Left renal cortex interstitium (tissue), 4 donors: Measurements from ENCODE around the gene ALCAM. TPM values are rescaled to one million over a fixed set of nuclear protein-coding genes. Genes with fewer than 3 reads are reported as not detected.

Experiments
- DNase-seq, 4 donors: peaks; one replicate each; pipeline ENCODE4 v3.0.0-alpha.2; 2013; ENCODE audit warnings: low read depth in 4 of 4, low spot score in 2 of 4, missing footprints in 1 of 4
- polyA plus RNA-seq, 4 donors: library from polyadenylated mRNA; unstranded; fragments of 120-200 nt; gene quantifications; one replicate each; pipeline ENCODE4 v1.2.1, GENCODE V29; 2013; ENCODE audit not compliant: insufficient read length in 4 of 4

Gene ALCAM
- polyA plus RNA-seq, 4 donors, result 108 to 158 (median 121) TPM

- no peak for DNase-seq
These were observed 100.0 kb downstream of the ALCAM start for GRCh38 chr3:105466495-105467404.

DNA sequence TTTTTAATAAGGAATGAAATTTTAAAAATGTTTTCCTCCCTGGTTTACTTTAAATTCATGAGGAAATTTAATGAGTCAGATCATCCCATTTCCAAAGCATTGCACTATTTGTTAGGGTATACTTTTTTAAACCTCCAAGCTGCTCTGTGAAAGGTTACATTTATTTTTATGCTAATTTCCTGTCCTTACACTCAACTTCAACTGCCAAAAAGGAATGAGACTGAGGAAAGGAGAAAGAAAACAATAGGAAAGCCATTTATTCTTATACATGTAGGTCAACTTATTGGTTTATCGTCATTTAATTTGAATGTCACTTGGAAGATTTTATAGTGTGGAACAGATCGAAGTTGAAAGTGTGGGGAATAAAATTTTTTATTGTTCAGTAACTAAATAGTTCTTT is 104.1 kb downstream of the ALCAM start:
- no peak for DNase-seq

GRCh38 chr3:105473521-105474223 is 107.0 kb downstream of the ALCAM start:
- no peak for DNase-seq

DNA sequence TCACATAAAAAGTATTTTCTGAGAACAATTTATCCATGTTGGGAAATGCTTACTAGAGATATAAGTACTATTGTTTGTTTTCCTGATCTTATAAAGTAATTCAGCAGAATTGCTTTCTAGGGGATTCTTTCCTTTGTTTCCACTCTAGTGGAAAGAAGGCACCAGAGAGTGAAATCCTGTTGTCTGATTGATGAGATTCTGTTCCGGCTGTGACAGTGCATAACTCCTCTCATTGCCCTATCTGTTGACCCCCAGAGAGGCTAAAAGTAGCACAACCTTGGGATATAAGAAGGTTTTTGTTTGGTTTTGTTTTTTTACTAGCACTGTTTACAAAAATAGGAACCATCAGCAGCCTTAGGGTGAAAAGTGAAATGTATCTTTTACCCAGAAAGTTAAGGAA is 114.1 kb downstream of the ALCAM start:
- peak in 2 of 4 donors; percentile 19 to 24 for DNase-seq

- no peak for DNase-seq
These were observed 116.8 kb downstream of the ALCAM start for GRCh38 chr3:105483476-105483875.

DNA sequence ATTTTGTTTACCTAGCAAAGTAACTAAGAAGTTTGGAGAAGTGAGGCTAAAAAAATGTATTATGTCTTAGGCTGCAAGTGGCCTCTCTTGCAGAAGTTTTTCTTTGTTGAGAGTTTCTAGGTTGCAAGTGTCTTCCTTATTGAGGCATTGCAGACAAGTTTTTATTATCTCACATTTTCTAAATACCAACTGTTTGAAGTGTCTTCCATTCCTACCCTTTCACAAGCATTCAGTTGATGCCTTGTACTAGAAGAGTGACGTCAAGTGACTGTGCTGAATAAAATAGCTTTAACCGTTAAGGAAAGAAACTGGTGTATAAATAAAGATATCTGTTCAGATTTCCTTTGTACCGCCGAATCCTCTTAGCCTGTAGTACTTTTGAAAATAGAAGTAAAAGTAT is 123.3 kb downstream of the ALCAM start:
- DNase-seq, result no peak

GRCh38 chr3:105493305-105493892 is 126.7 kb downstream of the ALCAM start:
- no peak for DNase-seq

- DNase-seq, result no peak
These were observed 128.3 kb downstream of the ALCAM start for GRCh38 chr3:105495021-105495420.

- no peak for DNase-seq
These were observed 129.6 kb downstream of the ALCAM start for GRCh38 chr3:105496343-105496742.

GRCh38 chr3:105497386-105497785 is 130.7 kb downstream of the ALCAM start:
- no peak for DNase-seq

GRCh38 chr3:105499961-105500360 is 133.3 kb downstream of the ALCAM start:
- no peak for DNase-seq

DNA sequence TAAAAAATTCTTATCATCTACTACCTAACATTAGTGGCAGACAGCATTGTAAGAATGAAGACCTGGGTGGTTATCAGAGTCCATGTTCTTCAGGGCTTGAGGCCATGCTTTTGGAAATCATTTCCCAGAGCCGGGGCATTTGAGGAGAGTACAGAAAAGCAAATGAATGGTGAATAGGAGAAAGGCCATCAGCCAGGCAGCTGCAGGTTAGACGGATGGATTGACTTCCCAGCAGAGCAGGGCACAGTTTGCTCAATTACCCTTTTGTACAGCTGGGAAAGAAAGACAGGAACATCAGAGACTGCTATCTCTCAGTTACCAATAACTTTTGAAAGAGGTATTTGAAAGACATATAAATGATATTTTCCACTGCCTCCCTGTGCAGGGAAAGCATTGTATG is 135.6 kb downstream of the ALCAM start:
- DNase-seq, result no peak

DNA sequence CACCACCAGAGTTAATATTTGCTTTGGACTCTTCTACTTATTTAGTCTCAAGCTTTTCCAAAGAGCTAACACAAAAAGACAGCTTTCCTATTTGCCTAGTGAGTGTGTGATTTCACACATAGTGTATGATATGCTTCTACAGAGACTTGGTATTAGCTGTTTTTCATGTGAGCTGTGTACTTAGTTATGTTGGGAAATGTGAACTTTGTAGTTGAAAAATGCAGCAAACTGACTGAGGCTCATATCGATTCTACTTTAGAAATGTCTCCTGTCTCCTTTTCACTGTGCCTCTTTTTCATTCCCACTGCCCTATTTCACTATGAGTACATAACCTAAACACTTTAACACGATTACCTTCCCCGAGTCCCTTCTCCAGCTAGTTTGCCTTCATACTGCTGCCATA is 136.5 kb downstream of the ALCAM start:
- no peak for DNase-seq

GRCh38 chr3:105504440-105504951 is 137.8 kb downstream of the ALCAM start:
- DNase-seq, result no peak

- DNase-seq, result no peak
These were observed 138.5 kb downstream of the ALCAM start for GRCh38 chr3:105505170-105505569.

DNA sequence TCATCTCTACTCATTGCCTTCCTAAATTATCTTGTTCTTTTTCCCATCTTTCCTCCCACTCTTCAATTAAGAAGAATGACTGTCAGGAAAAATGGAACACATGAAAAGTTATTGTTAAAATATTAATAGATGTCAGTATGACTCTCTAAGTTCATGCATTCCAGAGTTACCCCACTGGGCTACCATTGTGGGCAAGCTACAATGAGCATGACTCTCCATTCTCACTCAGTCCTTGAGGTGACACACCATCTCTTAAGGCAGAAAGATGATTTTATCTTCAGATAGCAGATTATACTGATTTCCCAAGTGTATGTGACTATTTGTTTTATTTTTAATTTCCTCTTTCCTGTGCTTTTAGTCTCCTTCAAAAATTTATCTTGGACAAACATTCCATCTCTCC is 144.3 kb downstream of the ALCAM start:
- DNase-seq, result no peak

DNA sequence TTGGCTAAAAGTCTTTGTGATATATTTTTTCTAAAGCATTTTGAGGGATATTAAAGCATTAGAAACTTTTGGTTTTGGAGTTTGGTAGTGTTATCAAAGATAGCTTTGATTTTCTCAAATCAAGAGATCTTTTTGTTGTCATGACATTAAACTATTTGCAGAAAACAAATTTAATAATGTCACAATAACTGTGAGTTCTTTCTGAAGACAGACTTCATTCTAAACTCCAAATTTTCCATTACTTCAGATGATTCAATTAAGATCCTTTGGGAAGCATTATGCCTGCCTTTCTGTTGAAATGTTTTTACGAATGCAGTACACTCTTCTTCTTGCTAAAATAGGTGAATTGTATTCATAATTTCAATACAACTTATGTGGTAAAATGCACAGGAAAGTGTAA is 145.4 kb downstream of the ALCAM start:
- DNase-seq, result no peak

DNA sequence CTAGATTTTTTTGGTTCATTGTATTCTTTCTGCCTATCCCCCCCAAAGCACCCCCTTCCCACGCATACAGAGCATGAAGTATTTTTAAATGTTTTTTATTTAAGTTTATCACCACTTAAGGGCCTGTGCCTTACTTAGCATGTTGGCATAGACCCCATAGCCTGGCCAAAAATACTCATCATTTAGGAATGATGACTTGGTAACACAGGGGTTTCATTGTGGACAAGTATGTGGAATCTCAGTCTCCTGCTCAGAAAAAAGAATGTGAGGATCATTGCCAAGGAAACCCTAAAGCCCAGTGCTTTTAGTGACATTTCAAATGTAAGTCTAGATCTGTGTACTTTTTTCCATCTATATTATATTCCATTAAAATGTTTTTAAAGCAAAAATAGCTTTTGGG is 146.3 kb downstream of the ALCAM start:
- no peak for DNase-seq

DNA sequence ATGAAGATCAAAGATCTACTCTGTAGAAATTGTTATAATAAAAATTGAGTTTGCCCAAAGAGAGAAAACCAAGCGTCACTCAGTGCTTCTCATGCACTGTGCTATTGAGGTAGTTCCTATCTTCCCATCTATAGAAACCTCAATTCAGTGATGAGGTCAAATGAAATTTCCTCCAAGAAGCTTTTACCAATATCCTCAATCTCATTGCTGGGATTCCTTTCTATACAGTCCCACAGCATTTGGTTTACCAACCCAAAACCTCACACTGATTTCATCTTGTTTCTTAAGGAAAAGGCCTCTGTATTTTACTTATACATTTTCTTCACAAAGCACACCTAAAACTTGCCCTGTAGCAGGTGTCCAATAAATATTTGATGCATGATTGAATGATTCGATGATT is 147.2 kb downstream of the ALCAM start:
- no peak for DNase-seq

DNA sequence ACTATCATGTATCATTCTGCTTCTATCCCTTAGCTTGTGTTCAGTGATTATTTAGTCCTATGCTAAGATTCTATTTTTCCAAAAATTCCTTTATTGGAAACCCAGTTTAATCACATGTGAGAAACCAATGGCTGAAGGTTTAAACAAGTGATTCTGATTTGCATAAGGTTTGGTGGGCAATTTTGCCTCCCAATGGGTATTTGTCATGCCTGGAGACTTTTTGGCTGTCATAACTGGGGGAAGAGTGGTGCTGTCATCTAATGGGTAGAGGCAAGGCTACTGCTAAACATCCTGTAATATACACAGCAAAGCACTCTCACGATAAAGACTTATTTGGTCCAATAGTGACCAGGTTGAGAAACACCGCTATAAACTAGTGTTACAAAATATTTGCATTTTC is 148.7 kb downstream of the ALCAM start:
- no peak for DNase-seq

DNA sequence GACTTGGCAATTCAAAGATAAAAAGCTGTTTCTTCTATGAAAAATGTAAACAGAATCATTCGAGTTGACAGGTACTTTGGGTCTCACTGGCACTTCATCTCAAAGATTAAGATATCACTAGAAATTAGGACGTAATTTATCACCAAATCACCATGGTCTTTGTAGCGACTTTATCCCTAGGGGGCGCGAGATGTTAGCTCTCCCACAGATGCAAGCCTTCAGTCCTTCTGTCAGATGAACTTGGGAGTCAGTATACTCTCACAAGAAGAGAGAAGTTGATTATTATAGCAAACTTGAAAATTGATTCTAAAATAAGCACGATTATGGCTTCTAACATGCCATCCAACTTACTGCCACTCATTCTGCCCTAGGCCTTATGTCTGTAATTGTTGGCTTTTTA is 150.3 kb downstream of the ALCAM start:
- DNase-seq, result no peak
